Breast epithelium (tissue), 4 donors: ENCODE results near the gene CDH13. TPM values are rescaled to one million over a fixed set of nuclear protein-coding genes. Genes with fewer than 3 reads are reported as not detected.

Experiments used
- DNase-seq, 2 donors: peaks; one replicate each; pipeline ENCODE4 v3.0.0-alpha.2; 2019; ENCODE audit warnings: low spot score in 2 of 2
- H3K27ac ChIP-seq, 2 donors: fragments of 200-600 bp; sonication (generic) in 1 of 2; one replicate each; pipeline ENCODE4 v1.5.1; 2016 to 2019; ENCODE audit warnings: mild to moderate bottlenecking in 1 of 2
- H3K27me3 ChIP-seq, 2 donors: fragments of 200-600 bp; sonication (generic) in 1 of 2; one replicate each; pipeline versions ENCODE4 v1.5.1 to v1.6.0; 2017 to 2019; ENCODE audit warnings: control low read depth in 1 of 2, mild to moderate bottlenecking in 1 of 2
- H3K36me3 ChIP-seq: fragments of 200-600 bp; one replicate; pipeline ENCODE4 v1.5.1; 2019
- H3K4me1 ChIP-seq, 2 donors: fragments of 200-600 bp; sonication (generic); one replicate each; pipeline ENCODE4 v1.5.1; 2016 to 2019; ENCODE audit warnings: control low read depth in 1 of 2
- H3K4me3 ChIP-seq, 3 donors: fragments of 200-600 bp; sonication (generic); 1 replicate in 2 of 3; 2 replicates in 1 of 3; pipeline ENCODE4 v1.5.1; 2016 to 2019; ENCODE audit warnings: mild to moderate bottlenecking in 3 of 3, moderate library complexity in 2 of 3
- H3K9me3 ChIP-seq, 2 donors: fragments of 200-600 bp; sonication (generic) in 1 of 2; one replicate each; pipeline ENCODE4 v1.5.1; 2016 to 2019; ENCODE audit warnings: control low read depth in 1 of 2
- POLR2A ChIP-seq: fragments of 450-650 bp; IDR thresholded peaks from one replicate; pipeline ENCODE4 v1.6.1; 2016; ENCODE audit warnings: antibody characterized with exemption, mild to moderate bottlenecking, moderate library complexity
- POLR2AphosphoS5 ChIP-seq, 3 donors: sonication (generic); formaldehyde crosslinking; IDR thresholded peaks; one replicate each; pipeline ENCODE4 v1.6.1; 2017; ENCODE audit warnings: antibody characterized with exemption in 3 of 3
- intact Hi-C: fragments of 100-400 bp; cut with DNase I; formaldehyde crosslinking; loops from one replicate; pipeline ENCODE4 v1.15.1; 2023; ENCODE audit warnings: low total_unique reads
- total RNA-seq, 3 donors: library from RNA; depleted of rRNA; stranded (reverse); fragments of >200 nt; gene quantifications; one replicate each; pipeline ENCODE4 v1.1.0, GENCODE V29; 2016
- TF ChIP-seq, protein P1 (sequence below), 3 donors: fragments of 450-650 bp; IDR thresholded peaks; one replicate each; pipeline ENCODE4 v1.5.1; 2016 to 2017; ENCODE audit warnings: antibody characterized with exemption in 3 of 3, mild to moderate bottlenecking in 3 of 3, moderate library complexity in 3 of 3

Gene CDH13
- total RNA-seq, 3 donors from 2014 or later, result 6.0 to 13.1 (median 11.5) TPM

DNA sequence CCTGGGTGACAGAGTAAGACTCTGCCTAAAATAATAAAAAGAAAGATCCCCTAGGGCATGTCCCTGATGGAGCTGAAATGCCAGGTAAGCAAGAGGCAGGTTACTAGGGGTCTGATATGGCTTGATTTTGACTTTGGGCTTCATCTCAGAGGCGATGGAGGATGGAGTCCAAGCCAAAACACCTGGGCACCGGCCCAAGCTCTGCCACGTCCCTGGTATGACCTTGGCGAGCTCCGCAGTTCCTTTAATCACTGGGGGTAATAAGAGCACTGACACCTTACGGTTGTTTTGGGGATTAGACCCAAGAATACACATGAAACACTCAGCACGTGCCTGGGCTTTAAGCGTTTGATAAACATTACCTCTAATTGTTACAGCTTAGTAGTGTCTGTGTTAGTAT is 830.2 kb downstream of the CDH13 start:
- H3K4me3 ChIP-seq, result no peak overlapping the region
- H3K27me3 ChIP-seq, result peaks cover 0 to 18% of the 10 kb centered on the region in 2 donors
- H3K36me3 ChIP-seq, result no peaks in the 10 kb centered on the region
- no peaks in the 10 kb centered on the region for H3K9me3 ChIP-seq
- DNase-seq, result no peak
- no peak overlapping the region for H3K27ac ChIP-seq
- no peak for TF ChIP-seq POLR2AphosphoS5 (IDR thresholded peaks at IDR 0.05)
- no peak for TF ChIP-seq POLR2A
- TF ChIP-seq, protein P1, sequence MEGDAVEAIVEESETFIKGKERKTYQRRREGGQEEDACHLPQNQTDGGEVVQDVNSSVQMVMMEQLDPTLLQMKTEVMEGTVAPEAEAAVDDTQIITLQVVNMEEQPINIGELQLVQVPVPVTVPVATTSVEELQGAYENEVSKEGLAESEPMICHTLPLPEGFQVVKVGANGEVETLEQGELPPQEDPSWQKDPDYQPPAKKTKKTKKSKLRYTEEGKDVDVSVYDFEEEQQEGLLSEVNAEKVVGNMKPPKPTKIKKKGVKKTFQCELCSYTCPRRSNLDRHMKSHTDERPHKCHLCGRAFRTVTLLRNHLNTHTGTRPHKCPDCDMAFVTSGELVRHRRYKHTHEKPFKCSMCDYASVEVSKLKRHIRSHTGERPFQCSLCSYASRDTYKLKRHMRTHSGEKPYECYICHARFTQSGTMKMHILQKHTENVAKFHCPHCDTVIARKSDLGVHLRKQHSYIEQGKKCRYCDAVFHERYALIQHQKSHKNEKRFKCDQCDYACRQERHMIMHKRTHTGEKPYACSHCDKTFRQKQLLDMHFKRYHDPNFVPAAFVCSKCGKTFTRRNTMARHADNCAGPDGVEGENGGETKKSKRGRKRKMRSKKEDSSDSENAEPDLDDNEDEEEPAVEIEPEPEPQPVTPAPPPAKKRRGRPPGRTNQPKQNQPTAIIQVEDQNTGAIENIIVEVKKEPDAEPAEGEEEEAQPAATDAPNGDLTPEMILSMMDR (IDR thresholded peaks at IDR 0.05), result no peak
- intact Hi-C loops, result no loop called here
- no peaks in the 10 kb centered on the region for H3K4me1 ChIP-seq

DNA sequence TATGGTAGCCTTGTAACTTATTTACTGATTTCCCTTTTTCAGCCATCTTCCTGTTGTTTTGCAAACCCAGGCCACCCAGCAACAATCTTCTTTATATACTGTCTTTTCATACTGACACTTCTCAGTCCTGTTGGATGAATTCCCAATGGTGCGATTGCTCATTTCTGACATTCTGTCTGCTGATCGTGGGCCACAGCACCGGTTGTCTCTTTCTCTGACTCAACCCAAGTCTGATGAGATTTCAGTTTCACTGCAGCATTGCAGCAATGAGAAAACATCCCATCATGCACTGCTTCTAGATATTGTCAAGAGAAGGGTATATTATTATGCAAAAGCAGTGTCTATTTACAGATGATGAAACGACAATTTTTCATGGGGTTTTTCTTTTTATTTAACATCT is 831.8 kb downstream of the CDH13 start:
- H3K4me1 ChIP-seq, result no peaks in the 10 kb centered on the region
- no peak for DNase-seq
- H3K27ac ChIP-seq, result no peak overlapping the region
- no peak overlapping the region for H3K4me3 ChIP-seq
- peaks cover 0 to 18% of the 10 kb centered on the region in 2 donors for H3K27me3 ChIP-seq
- no peaks in the 10 kb centered on the region for H3K36me3 ChIP-seq
- intact Hi-C loops, result no loop called here
- TF ChIP-seq, protein P1 (IDR thresholded peaks at IDR 0.05), result no peak
- TF ChIP-seq POLR2A (no peak), POLR2AphosphoS5 (IDR thresholded peaks at IDR 0.05) (no peak)
- H3K9me3 ChIP-seq, result no peaks in the 10 kb centered on the region

DNA sequence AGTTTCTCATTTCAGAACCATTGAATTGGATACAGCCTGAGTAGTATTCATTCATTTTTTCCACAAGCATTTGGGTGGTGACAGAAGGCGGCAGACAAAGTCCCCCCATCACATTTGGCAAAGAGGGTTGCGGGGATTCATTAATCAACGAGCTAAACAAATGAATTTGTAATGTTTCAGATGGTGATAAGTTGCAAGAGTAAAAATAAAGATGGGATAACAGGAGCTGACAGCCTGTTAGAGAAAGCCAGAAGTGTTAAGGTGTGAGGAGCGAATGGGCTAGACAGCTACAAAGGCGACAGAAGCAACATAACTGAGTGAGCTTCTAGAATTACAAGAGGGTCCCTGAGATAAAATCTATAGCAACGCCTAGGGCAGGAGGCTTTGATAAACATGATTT is 838.2 kb downstream of the CDH13 start:
- H3K4me3 ChIP-seq, result no peak overlapping the region
- DNase-seq, result no peak
- TF ChIP-seq POLR2AphosphoS5 (IDR thresholded peaks at IDR 0.05), result no peak
- peaks cover 0 to 3% of the 10 kb centered on the region in 2 donors for H3K27me3 ChIP-seq
- no peaks in the 10 kb centered on the region for H3K4me1 ChIP-seq
- H3K27ac ChIP-seq, result no peak overlapping the region
- H3K9me3 ChIP-seq, result no peaks in the 10 kb centered on the region
- intact Hi-C loops, result no loop called here
- H3K36me3 ChIP-seq, result no peaks in the 10 kb centered on the region

DNA sequence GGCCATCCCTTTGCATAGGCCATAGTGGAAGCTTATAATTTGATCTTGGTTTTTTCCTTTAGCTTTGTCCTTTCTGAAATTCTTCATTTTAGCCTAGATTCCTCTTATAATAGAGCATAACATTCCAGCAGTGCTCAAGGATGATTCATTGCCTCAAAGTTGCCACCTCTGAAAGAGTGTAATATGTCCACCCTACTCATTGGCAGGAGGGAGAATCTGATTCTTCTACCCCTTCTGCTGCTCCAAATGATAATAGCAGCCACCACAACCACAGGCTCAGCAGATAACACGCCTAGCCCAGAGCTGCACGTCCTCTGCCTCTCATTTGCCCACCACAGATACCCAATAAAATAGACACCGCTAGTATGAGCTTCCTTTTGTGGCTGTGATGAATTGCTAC is 843.6 kb downstream of the CDH13 start:
- TF ChIP-seq POLR2A (no peak), POLR2AphosphoS5 (IDR thresholded peaks at IDR 0.05) (no peak)
- TF ChIP-seq, protein P1 (IDR thresholded peaks at IDR 0.05), result no peak
- H3K36me3 ChIP-seq, result no peaks in the 10 kb centered on the region
- DNase-seq, result no peak
- intact Hi-C loops, result no loop called here
- H3K9me3 ChIP-seq, result no peaks in the 10 kb centered on the region
- no peak overlapping the region for H3K27ac ChIP-seq
- H3K27me3 ChIP-seq, result peaks cover 0 to 3% of the 10 kb centered on the region in 2 donors
- no peak overlapping the region for H3K4me3 ChIP-seq
- H3K4me1 ChIP-seq, result no peaks in the 10 kb centered on the region

DNA sequence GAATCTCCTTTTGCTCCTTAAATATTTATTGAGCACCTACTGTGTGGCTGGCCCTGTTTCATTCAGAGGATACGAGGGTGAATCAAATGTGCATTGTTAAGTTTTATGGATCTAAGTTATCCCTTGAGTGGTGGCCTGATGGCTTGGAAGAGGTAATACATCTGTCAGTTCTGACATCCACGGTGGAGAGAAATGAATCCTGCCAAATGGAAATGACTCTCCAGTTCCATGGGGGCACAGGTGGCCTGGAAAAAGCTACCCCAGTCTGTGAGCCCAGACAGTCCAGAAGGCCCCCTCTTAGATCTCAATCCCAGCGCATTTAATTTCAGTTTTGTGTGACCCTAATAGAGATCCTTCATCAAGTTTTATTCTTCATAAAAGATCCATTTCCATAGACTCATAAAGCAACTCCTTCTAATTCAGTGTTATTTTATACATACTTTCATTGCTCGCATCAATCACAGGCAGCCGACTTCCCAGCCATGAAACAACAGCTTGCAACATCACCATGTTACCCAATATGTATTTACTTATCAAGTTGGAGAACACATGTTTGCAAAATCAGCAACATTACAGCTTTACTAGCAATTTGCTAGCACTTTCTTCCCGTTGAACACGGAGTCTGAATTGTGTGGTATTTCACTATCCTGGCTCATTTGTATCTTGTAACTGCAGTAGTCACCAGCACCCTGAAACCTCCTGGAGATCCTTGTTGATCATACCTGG is 846.2 kb downstream of the CDH13 start:
- H3K4me1 ChIP-seq, result no peaks in the 10 kb centered on the region
- H3K9me3 ChIP-seq, result no peaks in the 10 kb centered on the region
- H3K27me3 ChIP-seq, result no peaks in the 10 kb centered on the region
- no peak overlapping the region for H3K4me3 ChIP-seq
- H3K27ac ChIP-seq, result no peak overlapping the region
- no peak for TF ChIP-seq POLR2A
- no peak for TF ChIP-seq POLR2AphosphoS5 (IDR thresholded peaks at IDR 0.05)
- TF ChIP-seq, protein P1 (IDR thresholded peaks at IDR 0.05), result no peak
- intact Hi-C loops, result no loop called here
- no peaks in the 10 kb centered on the region for H3K36me3 ChIP-seq
- DNase-seq, result no peak
